Bronchial epithelial cell (primary cell): ENCODE data around the gene PTPRD. TPM values are rescaled to one million over a fixed set of nuclear protein-coding genes. Genes with fewer than 3 reads are reported as not detected.

Experiments used
- DNase-seq: peaks from one replicate; pipeline ENCODE4 v3.0.0-alpha.2; 2010; ENCODE audit warnings: low read depth
- FAIRE-seq: peaks from 2 replicates; lab custom pipeline; 2011; peaks lifted over from hg19 to GRCh38; lab: Jason Lieb, UNC
- H3K27me3 ChIP-seq: 2 replicates; pipeline ENCODE4 v1.5.1; 2011; ENCODE audit warnings: low read length; ENCODE audit not compliant: control insufficient read depth, insufficient read depth
- H3K36me3 ChIP-seq: 2 replicates; pipeline ENCODE4 v1.5.1; 2011; ENCODE audit warnings: low read length; ENCODE audit not compliant: control insufficient read depth, insufficient read depth
- H3K4me3 ChIP-seq: 2 replicates; pipeline ENCODE4 v1.5.1; 2011; ENCODE audit warnings: mild to moderate bottlenecking, low read depth, low read length, control low read depth
- total RNA-seq: library from RNA; depleted of rRNA; stranded (reverse); fragments of >200 nt; gene quantifications from 2 replicates; pipeline ENCODE4 v1.2.1, GENCODE V29; 2014
- TF ChIP-seq, protein P1 (sequence below): IDR thresholded peaks from 2 replicates; pipeline ENCODE4 v1.5.1; 2011; ENCODE audit warnings: mild to moderate bottlenecking, moderate library complexity, low read length, control low read depth, inconsistent platforms; ENCODE audit not compliant: insufficient read depth, severe bottlenecking

Gene PTPRD
- total RNA-seq, 1 donor from 2014 or later: 2.9 TPM

GRCh38 chr9:10230512-10230911 lies 382.3 kb downstream of the PTPRD start:
- FAIRE-seq (no peak), DNase-seq (no peak)
- no peaks in the 10 kb centered on the region for H3K27me3 ChIP-seq

GRCh38 chr9:10228082-10228481 lies 384.7 kb downstream of the PTPRD start:
- DNase-seq: peak; percentile 35
- no peaks in the 10 kb centered on the region for H3K27me3 ChIP-seq
- TF ChIP-seq, protein P1, sequence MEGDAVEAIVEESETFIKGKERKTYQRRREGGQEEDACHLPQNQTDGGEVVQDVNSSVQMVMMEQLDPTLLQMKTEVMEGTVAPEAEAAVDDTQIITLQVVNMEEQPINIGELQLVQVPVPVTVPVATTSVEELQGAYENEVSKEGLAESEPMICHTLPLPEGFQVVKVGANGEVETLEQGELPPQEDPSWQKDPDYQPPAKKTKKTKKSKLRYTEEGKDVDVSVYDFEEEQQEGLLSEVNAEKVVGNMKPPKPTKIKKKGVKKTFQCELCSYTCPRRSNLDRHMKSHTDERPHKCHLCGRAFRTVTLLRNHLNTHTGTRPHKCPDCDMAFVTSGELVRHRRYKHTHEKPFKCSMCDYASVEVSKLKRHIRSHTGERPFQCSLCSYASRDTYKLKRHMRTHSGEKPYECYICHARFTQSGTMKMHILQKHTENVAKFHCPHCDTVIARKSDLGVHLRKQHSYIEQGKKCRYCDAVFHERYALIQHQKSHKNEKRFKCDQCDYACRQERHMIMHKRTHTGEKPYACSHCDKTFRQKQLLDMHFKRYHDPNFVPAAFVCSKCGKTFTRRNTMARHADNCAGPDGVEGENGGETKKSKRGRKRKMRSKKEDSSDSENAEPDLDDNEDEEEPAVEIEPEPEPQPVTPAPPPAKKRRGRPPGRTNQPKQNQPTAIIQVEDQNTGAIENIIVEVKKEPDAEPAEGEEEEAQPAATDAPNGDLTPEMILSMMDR: no peak
- H3K4me3 ChIP-seq: no peak overlapping the region
- no peak for FAIRE-seq
- no peaks in the 10 kb centered on the region for H3K36me3 ChIP-seq

More at GRCh38 chr9:10230512-10230911, 382.3 kb downstream of the PTPRD start:
- H3K36me3 ChIP-seq: no peaks in the 10 kb centered on the region
- no peak overlapping the region for H3K4me3 ChIP-seq
- TF ChIP-seq, protein P1: no peak

- FAIRE-seq: no peak
- no peaks in the 10 kb centered on the region for H3K27me3 ChIP-seq
- TF ChIP-seq, protein P1: no peak
- H3K36me3 ChIP-seq: no peaks in the 10 kb centered on the region
- peak; percentile 65 for DNase-seq
- H3K4me3 ChIP-seq: no peak overlapping the region
Measured at GRCh38 chr9:10226996-10227395, 385.8 kb downstream of the PTPRD start.

GRCh38 chr9:10212702-10213101 lies 400.1 kb downstream of the PTPRD start:
- DNase-seq: no peak
- Histone ChIP-seq H3K36me3 (no peaks in the 10 kb centered on the region), H3K27me3 (no peaks in the 10 kb centered on the region), H3K4me3 (no peak overlapping the region)
- no peak for FAIRE-seq
- TF ChIP-seq, protein P1: no peak

DNA sequence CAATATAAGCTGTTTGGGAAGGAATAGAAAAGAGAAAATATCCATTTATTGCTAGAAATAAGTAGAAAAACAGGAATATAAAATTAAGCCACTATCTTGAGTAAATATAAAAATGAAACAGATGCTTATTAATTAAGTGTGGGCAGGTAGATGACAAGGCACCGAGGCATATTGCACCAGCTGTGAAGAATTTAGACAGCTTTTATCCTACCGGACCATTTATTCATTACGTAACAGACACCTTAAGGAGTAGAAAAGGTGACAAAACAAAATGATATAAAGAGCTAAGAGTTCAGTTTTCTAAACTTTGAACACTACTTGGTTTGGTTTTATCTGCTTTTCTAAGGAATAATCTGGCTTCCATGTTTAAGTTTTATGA lies 404.1 kb downstream of the PTPRD start:
- Histone ChIP-seq H3K27me3 (no peaks in the 10 kb centered on the region), H3K4me3 (no peak overlapping the region), H3K36me3 (no peaks in the 10 kb centered on the region)
- no peak for DNase-seq
- TF ChIP-seq, protein P1: no peak
- no peak for FAIRE-seq

DNA sequence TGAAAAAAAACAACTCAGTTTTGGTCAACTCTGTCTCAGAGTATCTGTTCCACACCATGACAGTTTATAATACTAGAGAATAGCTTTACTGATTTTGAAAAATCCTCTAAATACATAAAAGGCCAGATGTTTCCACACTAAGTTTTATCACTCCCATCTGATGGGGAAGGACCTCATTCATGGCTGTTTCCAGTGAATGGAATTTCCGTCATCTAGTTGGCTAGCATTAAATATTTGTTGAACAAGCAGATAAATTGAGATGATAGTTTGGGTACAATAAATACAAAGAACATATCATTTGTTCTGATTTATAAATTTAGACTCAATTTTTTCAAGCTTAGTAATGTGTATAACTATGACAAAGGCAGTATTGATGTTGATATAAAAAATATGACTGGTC lies 408.5 kb downstream of the PTPRD start:
- TF ChIP-seq, protein P1: no peak
- DNase-seq: no peak
- no peaks in the 10 kb centered on the region for H3K27me3 ChIP-seq
- no peak for FAIRE-seq
- H3K36me3 ChIP-seq: no peaks in the 10 kb centered on the region
- no peak overlapping the region for H3K4me3 ChIP-seq
